ENCODE measurements around the gene PTPRG.

The PTPRG gene

GRCh38 chr3:62095080-62095479 lies 533.7 kb downstream of the PTPRG start:
- DNase-seq (ENCODE audit: low read depth) = no peak
- in situ Hi-C loops (cut with HindIII; ENCODE audit: low sequenced_read_pairs) = no loop called here
- TF ChIP-seq, protein P1, sequence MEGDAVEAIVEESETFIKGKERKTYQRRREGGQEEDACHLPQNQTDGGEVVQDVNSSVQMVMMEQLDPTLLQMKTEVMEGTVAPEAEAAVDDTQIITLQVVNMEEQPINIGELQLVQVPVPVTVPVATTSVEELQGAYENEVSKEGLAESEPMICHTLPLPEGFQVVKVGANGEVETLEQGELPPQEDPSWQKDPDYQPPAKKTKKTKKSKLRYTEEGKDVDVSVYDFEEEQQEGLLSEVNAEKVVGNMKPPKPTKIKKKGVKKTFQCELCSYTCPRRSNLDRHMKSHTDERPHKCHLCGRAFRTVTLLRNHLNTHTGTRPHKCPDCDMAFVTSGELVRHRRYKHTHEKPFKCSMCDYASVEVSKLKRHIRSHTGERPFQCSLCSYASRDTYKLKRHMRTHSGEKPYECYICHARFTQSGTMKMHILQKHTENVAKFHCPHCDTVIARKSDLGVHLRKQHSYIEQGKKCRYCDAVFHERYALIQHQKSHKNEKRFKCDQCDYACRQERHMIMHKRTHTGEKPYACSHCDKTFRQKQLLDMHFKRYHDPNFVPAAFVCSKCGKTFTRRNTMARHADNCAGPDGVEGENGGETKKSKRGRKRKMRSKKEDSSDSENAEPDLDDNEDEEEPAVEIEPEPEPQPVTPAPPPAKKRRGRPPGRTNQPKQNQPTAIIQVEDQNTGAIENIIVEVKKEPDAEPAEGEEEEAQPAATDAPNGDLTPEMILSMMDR (IDR thresholded peaks at IDR 0.05; ENCODE audit: low read depth, low read length, missing control alignments) = no peak
- H3K4me3 ChIP-seq (ENCODE audit: low read depth, low read length) = no peak overlapping the region

- in situ Hi-C loops (cut with HindIII; ENCODE audit: low sequenced_read_pairs) = no loop called here
- no peak for DNase-seq (ENCODE audit: low read depth)
- TF ChIP-seq, protein P1 (IDR thresholded peaks at IDR 0.05; ENCODE audit: low read depth, low read length, missing control alignments) = no peak
- H3K4me3 ChIP-seq (ENCODE audit: low read depth, low read length) = no peak overlapping the region
Measured at GRCh38 chr3:62095756-62096155, 534.4 kb downstream of the PTPRG start.

DNA sequence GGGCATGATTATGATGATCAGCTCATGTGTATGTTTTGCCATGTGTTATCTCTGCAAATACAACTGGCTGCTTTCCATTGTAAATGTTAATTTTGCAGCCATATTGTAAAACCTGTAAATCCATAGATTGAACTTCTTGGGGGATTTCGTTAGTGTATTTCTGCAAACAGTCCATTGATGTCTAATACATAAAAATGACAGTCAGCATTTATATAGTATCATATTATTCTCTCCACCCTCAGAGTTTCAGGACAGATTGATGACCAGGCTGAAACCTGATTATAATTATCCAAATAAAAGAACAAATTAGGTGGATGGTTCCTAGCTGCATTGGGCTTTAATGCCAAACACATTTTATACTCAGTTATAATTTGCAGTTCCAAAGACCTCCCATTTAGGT lies 535.1 kb downstream of the PTPRG start:
- H3K4me3 ChIP-seq (ENCODE audit: low read depth, low read length) = no peak overlapping the region
- no peak for DNase-seq (ENCODE audit: low read depth)
- in situ Hi-C loops (cut with HindIII; ENCODE audit: low sequenced_read_pairs) = no loop called here
- TF ChIP-seq, protein P1 (IDR thresholded peaks at IDR 0.05; ENCODE audit: low read depth, low read length, missing control alignments) = no peak

- in situ Hi-C loops (cut with HindIII; ENCODE audit: low sequenced_read_pairs) = no loop called here
- DNase-seq (ENCODE audit: low read depth) = no peak
- TF ChIP-seq, protein P1 (IDR thresholded peaks at IDR 0.05; ENCODE audit: low read depth, low read length, missing control alignments) = no peak
- H3K4me3 ChIP-seq (ENCODE audit: low read depth, low read length) = no peak overlapping the region
Measured at GRCh38 chr3:62097121-62097520, 535.8 kb downstream of the PTPRG start.

DNA sequence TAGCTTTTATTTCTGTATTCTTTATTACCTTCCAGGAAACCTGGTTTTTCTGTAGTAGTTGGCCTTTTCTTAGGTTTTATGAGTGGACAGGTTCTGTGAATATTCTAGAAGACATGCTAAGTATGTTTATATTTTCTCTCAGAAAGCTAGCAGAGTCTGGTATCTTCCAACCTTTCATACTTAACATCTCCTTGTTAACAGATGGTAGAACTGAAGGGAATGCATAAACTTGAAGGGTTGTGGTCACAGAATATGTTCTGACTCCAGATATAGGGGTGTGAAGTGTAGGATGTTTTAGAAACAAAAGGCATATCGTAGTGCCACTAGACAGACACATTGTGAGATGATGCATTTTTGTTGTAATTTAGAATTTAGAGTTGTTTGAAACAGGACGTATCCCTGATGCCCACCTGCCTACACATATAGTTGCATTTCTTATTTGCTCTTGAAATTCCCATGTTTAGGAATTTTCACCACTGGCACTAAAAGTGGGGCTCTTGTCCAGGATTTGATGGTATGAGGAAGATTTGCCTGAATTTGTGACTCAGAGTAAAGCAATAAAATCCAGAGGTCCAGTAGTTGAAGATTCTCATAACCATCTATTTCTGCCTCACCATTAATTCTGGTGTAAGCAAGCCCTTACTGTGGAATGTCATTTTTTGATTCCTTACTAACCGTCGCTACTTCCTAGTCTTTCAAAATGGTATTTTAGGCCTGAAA lies 537.4 kb downstream of the PTPRG start:
- DNase-seq (ENCODE audit: low read depth) = no peak
- in situ Hi-C loops (cut with HindIII; ENCODE audit: low sequenced_read_pairs) = no loop called here
- TF ChIP-seq, protein P1 (IDR thresholded peaks at IDR 0.05; ENCODE audit: low read depth, low read length, missing control alignments) = no peak
- H3K4me3 ChIP-seq (ENCODE audit: low read depth, low read length) = no peak overlapping the region

GRCh38 chr3:62100282-62100989 lies 539.1 kb downstream of the PTPRG start:
- no peak overlapping the region for H3K4me3 ChIP-seq (ENCODE audit: low read depth, low read length)
- TF ChIP-seq, protein P1 (IDR thresholded peaks at IDR 0.05; ENCODE audit: low read depth, low read length, missing control alignments) = no peak
- in situ Hi-C loops (cut with HindIII; ENCODE audit: low sequenced_read_pairs) = no loop called here
- no peak for DNase-seq (ENCODE audit: low read depth)

Data from astrocyte of the cerebellum (primary cell).